Hair follicular keratinocyte (primary cell): Measurements from ENCODE around the gene RANBP1. TPM values are rescaled to one million over a fixed set of nuclear protein-coding genes. Genes with fewer than 3 reads are reported as not detected.

ENCODE experiments used
- total RNA-seq: library from RNA; depleted of rRNA; stranded (reverse); fragments of >200 nt; gene quantifications from 2 replicates; pipeline ENCODE4 v1.2.3, GENCODE V29; 2015

RANBP1 gene
- total RNA-seq = 421 and 961 TPM in 2 replicates

GRCh38 chr22:20115691-20116375 is at the start of gene RANBP1:
RANBP1 (plus strand) TSS chr22:20116104; CDS start chr22:20116185, 81 bp downstream.

GRCh38 chr22:20079745-20080444 is 36.0 kb upstream of the RANBP1 start, which contains the start of gene DGCR8:
DGCR8 (plus strand) TSS chr22:20080241; CDS start chr22:20085964, 5,723 bp downstream.

GRCh38 chr22:20116951-20117632 is 1.2 kb downstream of the RANBP1 start, which contains the start of gene TRMT2A:
TRMT2A (minus strand) TSS chr22:20117226; CDS start chr22:20116906, 320 bp downstream.

GRCh38 chr22:20131597-20131858 is 15.6 kb downstream of the RANBP1 start, which contains the start of gene ZDHHC8:
ZDHHC8 (plus strand) TSS chr22:20131804; CDS start chr22:20131948, 144 bp downstream.

GRCh38 chr22:20150381-20151275 is 34.7 kb downstream of the RANBP1 start, which contains the start of gene CCDC188:
CCDC188 (minus strand) TSS chr22:20151055; CDS start chr22:20150986, 69 bp downstream.

Other genes starting within 250 kb of the RANBP1 start
- 264 and 269 TPM in 2 replicates for gene COMT, start 174.3 kb upstream of the RANBP1 start, total RNA-seq
- 9.5 and 13.8 TPM in 2 replicates for gene TXNRD2, start 174.3 kb upstream of the RANBP1 start, total RNA-seq
- 15.1 and 16.1 TPM in 2 replicates for gene ARVCF, start 99.3 kb upstream of the RANBP1 start, total RNA-seq
- 16.3 and 18.7 TPM in 2 replicates for gene TANGO2, start 95.0 kb upstream of the RANBP1 start, total RNA-seq
- 10.7 and 11.0 TPM in 2 replicates for gene DGCR8, start 35.9 kb upstream of the RANBP1 start, total RNA-seq
- gene TRMT2A, start 1.1 kb downstream of the RANBP1 start, total RNA-seq = 28.1 and 35.6 TPM in 2 replicates
- gene ZDHHC8, start 15.7 kb downstream of the RANBP1 start, total RNA-seq = 15.9 and 16.7 TPM in 2 replicates
- gene CCDC188, start 35.0 kb downstream of the RANBP1 start, total RNA-seq = not detected in 2 replicates
- 18.4 and 30.8 TPM in 2 replicates for gene RTN4R, start 152.2 kb downstream of the RANBP1 start, total RNA-seq
- gene DGCR6L, start 204.0 kb downstream of the RANBP1 start, total RNA-seq = 56.6 and 57.9 TPM in 2 replicates